Psoas muscle (tissue), 8 donors: ENCODE measurements around the gene OOSP1. TPM values are rescaled to one million over a fixed set of nuclear protein-coding genes. Genes with fewer than 3 reads are reported as not detected.

ENCODE experiments used
- ATAC-seq, 4 donors: fragments of 200-7000 bp; cut with Tn5 transposase; one replicate each; pipeline ENCODE4 v1.9.1; 2020; ENCODE audit warnings: moderate library complexity in 3 of 4, mild to moderate bottlenecking in 2 of 4
- DNase-seq, 2 donors: peaks; one replicate each; pipeline ENCODE4 v3.0.0-alpha.2; 2020
- H3K27ac ChIP-seq: fragments of 200-600 bp; one replicate; pipeline ENCODE4 v1.8.0; 2022
- H3K27me3 ChIP-seq, 3 donors: fragments of 200-600 bp in 1 of 3; one replicate each; pipeline versions ENCODE4 v1.6.1 to v1.8.0; 2013 to 2022; ENCODE audit warnings: low read length in 2 of 3, mild to moderate bottlenecking in 2 of 3, moderate library complexity in 1 of 3; ENCODE audit not compliant: insufficient read depth in 3 of 3
- H3K36me3 ChIP-seq, 2 donors: fragments of 200-600 bp in 1 of 2; one replicate each; pipeline versions ENCODE4 v1.6.1 to v1.8.0; 2013 to 2022; ENCODE audit warnings: low read depth in 1 of 2, mild to moderate bottlenecking in 1 of 2, moderate library complexity in 1 of 2; ENCODE audit not compliant: insufficient read depth in 1 of 2
- H3K4me1 ChIP-seq: fragments of 200-600 bp; one replicate; pipeline ENCODE4 v1.8.0; 2022
- H3K4me3 ChIP-seq: fragments of 200-600 bp; one replicate; pipeline ENCODE4 v1.8.0; 2022; ENCODE audit warnings: mild to moderate bottlenecking
- H3K9me3 ChIP-seq: fragments of 200-600 bp; one replicate; pipeline ENCODE4 v1.8.0; 2022
- WGBS, 3 donors: extraction: QIAGEN DNeasy Blood & Tissue Kit; methylation state at CpG; one replicate each; pipeline versions ENCODE4 v1.1.6 to v1.1.7; 2013; 5-methylcytosine and 5-hydroxymethylcytosine counted together
- intact Hi-C, 2 donors: fragments of 100-400 bp; cut with DNase I; formaldehyde crosslinking; loops; one replicate each; pipeline versions ENCODE4 v1.11.0 to v1.14.2; 2022
- polyA plus RNA-seq, 3 donors: library from polyadenylated mRNA; stranded (reverse); fragments of 200-250 nt; gene quantifications; one replicate each; pipeline ENCODE4 v1.2.3, GENCODE V29; 2013
- total RNA-seq, 4 donors: library from RNA; stranded (reverse); fragmentation: NEBNext Ultra II Directional in 2 of 4; extraction: Animal tissue kit (Norgen Biotek cat#: 25700) in 2 of 4; gene quantifications; one replicate each; pipeline versions ENCODE4 v1.2.1 to v1.2.4, GENCODE V29; 2021 to 2023
- TF ChIP-seq, protein P1 (sequence below): fragments of 200-600 bp; IDR thresholded peaks from one replicate; pipeline ENCODE4 v1.8.0; 2022; ENCODE audit warnings: antibody characterized with exemption
- donor health status: healthy with polysubstance abuse.
- donor health status: DM: no; HTN: no; CAD: no; lungs with moderate emphysema.
- donor health status: Bipolar disorder and iron deficiency.
- donor health status: healthy.
- donor health status: DM: yes; HTN: yes; CAD: no.
- donor health status: DM: no; HTN: no; CAD: no.
- donor health status: DM: no; HTN: no; CAD: no.
- donor health status: DM: yes; HTN: yes; CAD: no.

OOSP1 gene
- total and polyA plus RNA-seq, 7 donors: 0.22 TPM; not detected in 6

GRCh38 chr11:59941091-59941490 is 2.9 kb downstream of the OOSP1 start:
- DNase-seq (no peak), ATAC-seq (no peak)
- no peaks in the 10 kb centered on the region for H3K4me1 ChIP-seq
- H3K27ac ChIP-seq: no peak overlapping the region
- intact Hi-C loops: no loop called here
- H3K9me3 ChIP-seq: no peaks in the 10 kb centered on the region
- TF ChIP-seq, protein P1, sequence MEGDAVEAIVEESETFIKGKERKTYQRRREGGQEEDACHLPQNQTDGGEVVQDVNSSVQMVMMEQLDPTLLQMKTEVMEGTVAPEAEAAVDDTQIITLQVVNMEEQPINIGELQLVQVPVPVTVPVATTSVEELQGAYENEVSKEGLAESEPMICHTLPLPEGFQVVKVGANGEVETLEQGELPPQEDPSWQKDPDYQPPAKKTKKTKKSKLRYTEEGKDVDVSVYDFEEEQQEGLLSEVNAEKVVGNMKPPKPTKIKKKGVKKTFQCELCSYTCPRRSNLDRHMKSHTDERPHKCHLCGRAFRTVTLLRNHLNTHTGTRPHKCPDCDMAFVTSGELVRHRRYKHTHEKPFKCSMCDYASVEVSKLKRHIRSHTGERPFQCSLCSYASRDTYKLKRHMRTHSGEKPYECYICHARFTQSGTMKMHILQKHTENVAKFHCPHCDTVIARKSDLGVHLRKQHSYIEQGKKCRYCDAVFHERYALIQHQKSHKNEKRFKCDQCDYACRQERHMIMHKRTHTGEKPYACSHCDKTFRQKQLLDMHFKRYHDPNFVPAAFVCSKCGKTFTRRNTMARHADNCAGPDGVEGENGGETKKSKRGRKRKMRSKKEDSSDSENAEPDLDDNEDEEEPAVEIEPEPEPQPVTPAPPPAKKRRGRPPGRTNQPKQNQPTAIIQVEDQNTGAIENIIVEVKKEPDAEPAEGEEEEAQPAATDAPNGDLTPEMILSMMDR: no peak
- H3K36me3 ChIP-seq: no peaks in the 10 kb centered on the region
- 71 to 84% (median 79%) methylated on average over 4 of the region's 4 CpGs for whole genome bisulfite sequencing, 3 donors
- no peak overlapping the region for H3K4me3 ChIP-seq
- H3K27me3 ChIP-seq: no peaks in the 10 kb centered on the region

GRCh38 chr11:59943997-59944714 is 5.9 kb downstream of the OOSP1 start:
- TF ChIP-seq, protein P1: no peak
- no peak overlapping the region for H3K27ac ChIP-seq
- H3K4me3 ChIP-seq: no peak overlapping the region
- intact Hi-C loops: no loop called here
- 89 to 94% (median 93%) methylated on average over 3 of the region's 3 CpGs for WGBS, 3 donors
- ATAC-seq: no peak
- no peaks in the 10 kb centered on the region for H3K36me3 ChIP-seq
- H3K9me3 ChIP-seq: no peaks in the 10 kb centered on the region
- H3K4me1 ChIP-seq: no peaks in the 10 kb centered on the region
- no peak for DNase-seq
- no peaks in the 10 kb centered on the region for H3K27me3 ChIP-seq

DNA sequence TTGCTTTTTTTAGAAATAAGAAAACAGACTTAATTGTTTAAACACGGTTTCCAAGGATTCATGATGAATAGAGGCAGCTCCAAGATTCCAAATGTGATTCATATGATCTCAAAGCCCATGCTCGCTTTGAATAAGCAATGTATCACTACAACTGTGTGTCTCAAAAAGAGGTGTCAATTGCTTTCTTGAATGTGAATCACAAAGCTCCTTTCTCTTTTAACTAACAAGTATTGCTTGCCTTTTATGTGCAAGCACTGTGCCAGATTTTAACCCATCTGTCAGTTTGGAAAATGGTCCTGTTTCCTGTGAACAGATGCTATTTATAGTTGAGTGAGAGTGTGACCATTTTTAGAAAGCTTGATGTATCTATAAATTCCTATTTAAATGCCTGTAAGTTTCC is 6.5 kb downstream of the OOSP1 start:
- intact Hi-C loops: no loop called here
- H3K27me3 ChIP-seq: no peaks in the 10 kb centered on the region
- 58 to 60% (median 59%) methylated on average over 2 of the region's 2 CpGs for WGBS, 3 donors
- H3K27ac ChIP-seq: no peak overlapping the region
- H3K4me3 ChIP-seq: no peak overlapping the region
- no peaks in the 10 kb centered on the region for H3K9me3 ChIP-seq
- TF ChIP-seq, protein P1: no peak
- DNase-seq: no peak
- no peak for ATAC-seq
- no peaks in the 10 kb centered on the region for H3K36me3 ChIP-seq
- no peaks in the 10 kb centered on the region for H3K4me1 ChIP-seq

DNA sequence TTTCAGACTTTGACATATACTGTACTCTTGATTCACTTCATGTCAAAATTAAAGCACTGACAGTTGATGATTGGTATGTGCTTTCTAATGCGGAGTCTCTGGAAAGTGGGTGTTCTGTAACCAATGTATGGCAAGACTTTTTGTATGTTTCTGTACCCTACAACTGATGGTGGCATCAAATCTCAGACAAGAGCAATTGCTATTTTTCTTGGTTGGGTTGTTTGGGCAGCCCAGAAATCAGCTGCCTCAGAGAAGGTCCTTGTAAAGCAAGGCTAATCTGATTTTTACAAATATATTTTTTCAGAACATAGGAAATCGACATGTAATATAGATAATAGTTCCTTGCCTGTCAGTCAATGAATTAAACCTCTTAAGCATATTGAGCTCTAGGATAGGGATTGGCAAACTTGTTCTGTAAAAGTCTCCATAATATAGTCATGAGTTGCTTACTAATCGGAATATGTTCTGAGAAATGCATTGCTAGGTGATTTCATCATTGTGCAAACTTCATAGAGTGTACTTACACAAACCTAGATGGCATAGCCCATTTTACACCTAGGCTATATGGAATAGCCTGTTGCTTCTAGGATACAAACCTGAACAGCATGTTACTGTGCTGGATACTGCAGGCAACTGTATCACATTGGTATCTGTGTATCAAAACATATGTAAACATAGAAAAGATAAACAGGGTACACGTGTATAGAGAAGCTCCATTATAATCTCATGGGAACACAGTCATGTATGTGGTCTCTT is 15.4 kb downstream of the OOSP1 start:
- Histone ChIP-seq H3K36me3 (no peaks in the 10 kb centered on the region), H3K27me3 (no peaks in the 10 kb centered on the region), H3K27ac (no peak overlapping the region), H3K4me1 (no peaks in the 10 kb centered on the region), H3K9me3 (no peaks in the 10 kb centered on the region), H3K4me3 (no peak overlapping the region)
- TF ChIP-seq, protein P1: no peak
- DNase-seq: no peak
- 78 to 81% (median 79%) methylated on average over 4 of the region's 4 CpGs for WGBS, 3 donors
- ATAC-seq: no peak
- intact Hi-C loops: no loop called here
